Liver (tissue), 9 donors: ENCODE results near the gene SRSF4. TPM values are rescaled to one million over a fixed set of nuclear protein-coding genes. Genes with fewer than 3 reads are reported as not detected.

Experiments used
- DNase-seq: peaks from one replicate; pipeline ENCODE4 v3.0.0-alpha.2; 2017; ENCODE audit warnings: low spot score
- H3K27ac ChIP-seq, 2 donors: one replicate each; pipeline ENCODE4 v1.7.0; 2013; ENCODE audit warnings: inconsistent platforms in 2 of 2, low read length in 2 of 2, control low read depth in 1 of 2, low read depth in 1 of 2, mild to moderate bottlenecking in 1 of 2
- H3K27me3 ChIP-seq, 4 donors: one replicate each; pipeline versions ENCODE4 v1.6.1 to v1.7.0; 2013; ENCODE audit warnings: low read length in 3 of 4, inconsistent platforms in 1 of 4, mild to moderate bottlenecking in 1 of 4, moderate library complexity in 1 of 4; ENCODE audit not compliant: control insufficient read depth in 4 of 4, insufficient read depth in 4 of 4
- H3K36me3 ChIP-seq, 4 donors: one replicate each; pipeline versions ENCODE4 v1.6.1 to v1.7.0; 2013; ENCODE audit warnings: low read length in 3 of 4, mild to moderate bottlenecking in 3 of 4, low read depth in 1 of 4, moderate library complexity in 1 of 4; ENCODE audit not compliant: control insufficient read depth in 4 of 4, insufficient read depth in 3 of 4
- H3K4me1 ChIP-seq, 4 donors: one replicate each; pipeline versions ENCODE4 v1.6.1 to v1.7.0; 2013; ENCODE audit warnings: low read length in 3 of 4, mild to moderate bottlenecking in 3 of 4, moderate library complexity in 1 of 4; ENCODE audit not compliant: control insufficient read depth in 4 of 4, insufficient read depth in 4 of 4
- H3K4me3 ChIP-seq, 3 donors: one replicate each; pipeline versions ENCODE4 v1.6.1 to v1.7.0; 2013; ENCODE audit warnings: low read length in 3 of 3, control low read depth in 1 of 3, low read depth in 1 of 3, mild to moderate bottlenecking in 1 of 3
- H3K9ac ChIP-seq, 2 donors: one replicate each; pipeline ENCODE4 v1.7.0; 2013; ENCODE audit warnings: low read length in 2 of 2, mild to moderate bottlenecking in 2 of 2, moderate library complexity in 2 of 2, control low read depth in 1 of 2, low read depth in 1 of 2
- H3K9me3 ChIP-seq, 4 donors: one replicate each; pipeline versions ENCODE4 v1.6.1 to v1.7.0; 2013; ENCODE audit warnings: low read length in 3 of 4; ENCODE audit not compliant: control insufficient read depth in 4 of 4
- EGR1 ChIP-seq, 2 donors: IDR thresholded peaks; 2 replicates each; pipeline ENCODE4 v1.6.1; 2016 to 2018; ENCODE audit warnings: antibody characterized with exemption in 2 of 2, low read depth in 2 of 2
- FOXA1 ChIP-seq: IDR thresholded peaks from 2 replicates; pipeline ENCODE4 v1.6.1; 2016; ENCODE audit warnings: antibody characterized with exemption
- FOXA2 ChIP-seq: IDR thresholded peaks from 2 replicates; pipeline ENCODE4 v1.6.1; 2016; ENCODE audit warnings: antibody characterized with exemption
- GABPA ChIP-seq, 2 donors: IDR thresholded peaks in 1 of 2; conservative IDR thresholded peaks in 1 of 2; 2 replicates each; pipeline ENCODE4 v1.6.1; 2016; ENCODE audit warnings: antibody characterized with exemption in 2 of 2, mild to moderate bottlenecking in 1 of 2, moderate library complexity in 1 of 2
- HNF4A ChIP-seq, 2 donors: conservative IDR thresholded peaks; 2 replicates each; pipeline ENCODE4 v1.6.1; 2016; ENCODE audit warnings: antibody characterized with exemption in 2 of 2, mild to moderate bottlenecking in 2 of 2
- HNF4G ChIP-seq: IDR thresholded peaks from 2 replicates; pipeline ENCODE4 v1.6.1; 2016; ENCODE audit warnings: antibody characterized with exemption
- JUND ChIP-seq, 2 donors: IDR thresholded peaks; 2 replicates each; pipeline ENCODE4 v1.6.1; 2016; ENCODE audit warnings: antibody characterized with exemption in 2 of 2
- NR2F2 ChIP-seq: IDR thresholded peaks from 2 replicates; pipeline ENCODE4 v1.6.1; 2016; ENCODE audit warnings: antibody characterized with exemption
- RAD21 ChIP-seq, 2 donors: IDR thresholded peaks; 2 replicates each; pipeline ENCODE4 v1.6.1; 2016; ENCODE audit warnings: antibody characterized with exemption in 2 of 2, mild to moderate bottlenecking in 2 of 2
- RXRA ChIP-seq, 2 donors: IDR thresholded peaks; 2 replicates each; pipeline ENCODE4 v1.6.1; 2017 to 2018; ENCODE audit warnings: antibody characterized with exemption in 2 of 2, mild to moderate bottlenecking in 1 of 2
- SP1 ChIP-seq: IDR thresholded peaks from 2 replicates; pipeline ENCODE4 v1.6.1; 2018; ENCODE audit warnings: antibody characterized with exemption, mild to moderate bottlenecking
- TAF1 ChIP-seq: conservative IDR thresholded peaks from 2 replicates; pipeline ENCODE4 v1.6.1; 2016; ENCODE audit warnings: antibody characterized with exemption, mild to moderate bottlenecking
- YY1 ChIP-seq: IDR thresholded peaks from 2 replicates; pipeline ENCODE4 v1.6.1; 2016; ENCODE audit warnings: antibody characterized with exemption, mild to moderate bottlenecking
- WGBS: extraction: QIAGEN DNeasy Blood & Tissue Kit; methylation state at CpG from one replicate; pipeline ENCODE4 v1.1.7; 2013; 5-methylcytosine and 5-hydroxymethylcytosine counted together
- polyA plus RNA-seq, 2 donors: library from polyadenylated mRNA; stranded (reverse) in 1 of 2; unstranded in 1 of 2; fragments of 200-250 nt in 1 of 2; fragments of >200 nt in 1 of 2; fragmentation: Nextera tagmentation in 1 of 2; extraction: Ambion mirVana in 1 of 2; gene quantifications; one replicate each; pipeline versions ENCODE4 v1.2.1 to v1.2.3, GENCODE V29; 2013 to 2015
- total RNA-seq, 2 donors: library from RNA; depleted of rRNA; stranded (reverse); fragments of >200 nt; gene quantifications; one replicate each; pipeline ENCODE4 v1.2.3, GENCODE V29; 2014
- TF ChIP-seq, protein P1 (sequence below): fragments of 150-350 bp; IDR thresholded peaks from 2 replicates; pipeline ENCODE4 v1.5.1; 2017; ENCODE audit warnings: improper control_type of control experiment, low read depth, low read length; ENCODE audit not compliant: missing input control
- TF ChIP-seq, protein P2 (sequence below): IDR thresholded peaks from 2 replicates; pipeline ENCODE4 v1.6.1; 2016; ENCODE audit warnings: antibody characterized with exemption
- TF ChIP-seq, protein P3 (sequence below): IDR thresholded peaks from 2 replicates; pipeline ENCODE4 v1.6.1; 2016; ENCODE audit warnings: antibody characterized with exemption, mild to moderate bottlenecking
- TF ChIP-seq, protein P4 (sequence below): IDR thresholded peaks from 2 replicates; pipeline ENCODE4 v1.6.1; 2016; ENCODE audit warnings: antibody characterized with exemption
- TF ChIP-seq, protein P5 (sequence below): IDR thresholded peaks from 2 replicates; pipeline ENCODE4 v1.6.1; 2016; ENCODE audit warnings: antibody characterized with exemption
- donor health status: healthy.
- donor health status: healthy.
- donor health status: healthy.
- donor health status: healthy.
- donor health status: healthy.

SRSF4 gene
- total and polyA plus RNA-seq, 4 donors = 24.0 to 45.8 (median 30.2) TPM

DNA sequence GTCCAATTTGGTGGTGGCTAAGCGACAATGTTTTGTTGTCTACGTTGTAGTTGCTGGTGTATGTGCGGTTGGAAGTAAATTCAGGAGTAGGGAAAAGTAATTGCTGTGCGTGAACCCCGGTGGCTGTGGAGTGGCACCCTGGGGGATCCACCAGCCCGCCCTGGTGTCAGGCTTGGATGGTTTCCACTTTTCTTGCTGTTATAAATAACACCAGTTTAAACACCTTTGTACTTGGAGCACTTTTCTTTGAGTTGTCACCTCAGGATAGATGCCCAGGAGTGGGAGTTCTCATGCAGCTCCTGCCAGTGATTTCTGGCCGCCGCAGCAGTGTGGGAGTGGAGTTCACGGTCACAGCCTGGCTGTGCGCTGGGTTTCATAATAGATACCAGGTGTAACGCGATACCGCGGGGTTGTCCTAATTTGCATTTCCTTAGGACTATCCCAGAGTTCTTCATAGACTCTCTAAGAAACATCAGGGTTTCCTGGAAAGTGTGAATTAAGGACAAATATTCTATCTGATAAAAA lies 45.2 kb downstream of the SRSF4 start (continued):
- TF ChIP-seq, protein P1, sequence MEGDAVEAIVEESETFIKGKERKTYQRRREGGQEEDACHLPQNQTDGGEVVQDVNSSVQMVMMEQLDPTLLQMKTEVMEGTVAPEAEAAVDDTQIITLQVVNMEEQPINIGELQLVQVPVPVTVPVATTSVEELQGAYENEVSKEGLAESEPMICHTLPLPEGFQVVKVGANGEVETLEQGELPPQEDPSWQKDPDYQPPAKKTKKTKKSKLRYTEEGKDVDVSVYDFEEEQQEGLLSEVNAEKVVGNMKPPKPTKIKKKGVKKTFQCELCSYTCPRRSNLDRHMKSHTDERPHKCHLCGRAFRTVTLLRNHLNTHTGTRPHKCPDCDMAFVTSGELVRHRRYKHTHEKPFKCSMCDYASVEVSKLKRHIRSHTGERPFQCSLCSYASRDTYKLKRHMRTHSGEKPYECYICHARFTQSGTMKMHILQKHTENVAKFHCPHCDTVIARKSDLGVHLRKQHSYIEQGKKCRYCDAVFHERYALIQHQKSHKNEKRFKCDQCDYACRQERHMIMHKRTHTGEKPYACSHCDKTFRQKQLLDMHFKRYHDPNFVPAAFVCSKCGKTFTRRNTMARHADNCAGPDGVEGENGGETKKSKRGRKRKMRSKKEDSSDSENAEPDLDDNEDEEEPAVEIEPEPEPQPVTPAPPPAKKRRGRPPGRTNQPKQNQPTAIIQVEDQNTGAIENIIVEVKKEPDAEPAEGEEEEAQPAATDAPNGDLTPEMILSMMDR = no peak
- TF ChIP-seq RXRA (IDR thresholded peaks at IDR 0.05) (peak; percentile 78 to 82), JUND (IDR thresholded peaks at IDR 0.05) (peak in 1 of 2 donors; percentile 29), FOXA2 (peak; percentile 28), HNF4A (conservative IDR thresholded peaks at IDR 0.05) (peak; percentile 61 to 74)
- TF ChIP-seq, protein P2, sequence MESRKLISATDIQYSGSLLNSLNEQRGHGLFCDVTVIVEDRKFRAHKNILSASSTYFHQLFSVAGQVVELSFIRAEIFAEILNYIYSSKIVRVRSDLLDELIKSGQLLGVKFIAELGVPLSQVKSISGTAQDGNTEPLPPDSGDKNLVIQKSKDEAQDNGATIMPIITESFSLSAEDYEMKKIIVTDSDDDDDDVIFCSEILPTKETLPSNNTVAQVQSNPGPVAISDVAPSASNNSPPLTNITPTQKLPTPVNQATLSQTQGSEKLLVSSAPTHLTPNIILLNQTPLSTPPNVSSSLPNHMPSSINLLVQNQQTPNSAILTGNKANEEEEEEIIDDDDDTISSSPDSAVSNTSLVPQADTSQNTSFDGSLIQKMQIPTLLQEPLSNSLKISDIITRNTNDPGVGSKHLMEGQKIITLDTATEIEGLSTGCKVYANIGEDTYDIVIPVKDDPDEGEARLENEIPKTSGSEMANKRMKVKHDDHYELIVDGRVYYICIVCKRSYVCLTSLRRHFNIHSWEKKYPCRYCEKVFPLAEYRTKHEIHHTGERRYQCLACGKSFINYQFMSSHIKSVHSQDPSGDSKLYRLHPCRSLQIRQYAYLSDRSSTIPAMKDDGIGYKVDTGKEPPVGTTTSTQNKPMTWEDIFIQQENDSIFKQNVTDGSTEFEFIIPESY = peak; percentile 13

DNA sequence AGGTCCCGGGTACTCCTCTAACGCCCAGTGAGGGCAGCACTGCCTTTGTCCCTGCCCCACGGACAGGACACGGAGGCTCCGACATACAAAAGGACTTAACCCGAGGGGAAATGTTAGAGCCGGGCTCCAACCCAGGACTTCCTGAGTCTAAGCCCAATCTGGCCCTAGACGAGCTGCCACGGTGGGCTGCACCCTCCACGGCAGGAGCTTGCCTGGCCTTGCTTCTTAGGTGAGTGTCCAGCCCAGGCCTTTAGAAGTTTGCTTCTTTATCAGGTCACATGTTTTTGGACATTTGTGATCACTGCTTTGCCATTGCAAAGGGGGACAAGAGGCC lies 47.0 kb downstream of the SRSF4 start:
- no peaks in the 10 kb centered on the region for H3K36me3 ChIP-seq
- H3K27me3 ChIP-seq = no peaks in the 10 kb centered on the region
- 77% methylated on average over 10 of the region's 10 CpGs for WGBS
- no peak overlapping the region for H3K9ac ChIP-seq
- no peak for DNase-seq
- TF ChIP-seq NR2F2 = no peak
- TF ChIP-seq FOXA2 = no peak
- TF ChIP-seq YY1 = no peak
- no peak for TF ChIP-seq FOXA1
- TF ChIP-seq RXRA (IDR thresholded peaks at IDR 0.05) = no peak
- TF ChIP-seq, protein P3, sequence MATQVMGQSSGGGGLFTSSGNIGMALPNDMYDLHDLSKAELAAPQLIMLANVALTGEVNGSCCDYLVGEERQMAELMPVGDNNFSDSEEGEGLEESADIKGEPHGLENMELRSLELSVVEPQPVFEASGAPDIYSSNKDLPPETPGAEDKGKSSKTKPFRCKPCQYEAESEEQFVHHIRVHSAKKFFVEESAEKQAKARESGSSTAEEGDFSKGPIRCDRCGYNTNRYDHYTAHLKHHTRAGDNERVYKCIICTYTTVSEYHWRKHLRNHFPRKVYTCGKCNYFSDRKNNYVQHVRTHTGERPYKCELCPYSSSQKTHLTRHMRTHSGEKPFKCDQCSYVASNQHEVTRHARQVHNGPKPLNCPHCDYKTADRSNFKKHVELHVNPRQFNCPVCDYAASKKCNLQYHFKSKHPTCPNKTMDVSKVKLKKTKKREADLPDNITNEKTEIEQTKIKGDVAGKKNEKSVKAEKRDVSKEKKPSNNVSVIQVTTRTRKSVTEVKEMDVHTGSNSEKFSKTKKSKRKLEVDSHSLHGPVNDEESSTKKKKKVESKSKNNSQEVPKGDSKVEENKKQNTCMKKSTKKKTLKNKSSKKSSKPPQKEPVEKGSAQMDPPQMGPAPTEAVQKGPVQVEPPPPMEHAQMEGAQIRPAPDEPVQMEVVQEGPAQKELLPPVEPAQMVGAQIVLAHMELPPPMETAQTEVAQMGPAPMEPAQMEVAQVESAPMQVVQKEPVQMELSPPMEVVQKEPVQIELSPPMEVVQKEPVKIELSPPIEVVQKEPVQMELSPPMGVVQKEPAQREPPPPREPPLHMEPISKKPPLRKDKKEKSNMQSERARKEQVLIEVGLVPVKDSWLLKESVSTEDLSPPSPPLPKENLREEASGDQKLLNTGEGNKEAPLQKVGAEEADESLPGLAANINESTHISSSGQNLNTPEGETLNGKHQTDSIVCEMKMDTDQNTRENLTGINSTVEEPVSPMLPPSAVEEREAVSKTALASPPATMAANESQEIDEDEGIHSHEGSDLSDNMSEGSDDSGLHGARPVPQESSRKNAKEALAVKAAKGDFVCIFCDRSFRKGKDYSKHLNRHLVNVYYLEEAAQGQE = no peak
- no peak for TF ChIP-seq JUND (IDR thresholded peaks at IDR 0.05)
- no peak for TF ChIP-seq SP1
- TF ChIP-seq HNF4G = no peak
- no peak for TF ChIP-seq HNF4A (conservative IDR thresholded peaks at IDR 0.05)
- TF ChIP-seq, protein P2 = no peak
- TF ChIP-seq, protein P1 = no peak
- no peak for TF ChIP-seq TAF1
- TF ChIP-seq EGR1 (IDR thresholded peaks at IDR 0.05; ENCODE audit: low read depth in 2 of 2) = no peak
- TF ChIP-seq, protein P4, sequence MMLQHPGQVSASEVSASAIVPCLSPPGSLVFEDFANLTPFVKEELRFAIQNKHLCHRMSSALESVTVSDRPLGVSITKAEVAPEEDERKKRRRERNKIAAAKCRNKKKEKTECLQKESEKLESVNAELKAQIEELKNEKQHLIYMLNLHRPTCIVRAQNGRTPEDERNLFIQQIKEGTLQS = no peak
- no peak for TF ChIP-seq GABPA (IDR thresholded peaks at IDR 0.05 in 1 of 2, conservative IDR thresholded peaks at IDR 0.05 in 1 of 2)
- no peak for TF ChIP-seq RAD21 (IDR thresholded peaks at IDR 0.05)
- TF ChIP-seq, protein P5, sequence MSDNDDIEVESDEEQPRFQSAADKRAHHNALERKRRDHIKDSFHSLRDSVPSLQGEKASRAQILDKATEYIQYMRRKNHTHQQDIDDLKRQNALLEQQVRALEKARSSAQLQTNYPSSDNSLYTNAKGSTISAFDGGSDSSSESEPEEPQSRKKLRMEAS = no peak
- H3K27ac ChIP-seq = no peak overlapping the region
- H3K4me3 ChIP-seq = no peak overlapping the region
- H3K4me1 ChIP-seq = peaks cover 0 to 10% (median 5%) of the 10 kb centered on the region in 4 donors
- H3K9me3 ChIP-seq = no peaks in the 10 kb centered on the region
